NCI-H510A (cell line): ENCODE measurements around the gene TREM2.

Experiments
- DNase-seq: peaks from one replicate; lab custom pipeline; 2025; lab: John Stamatoyannopoulos, UW

The TREM2 gene

GRCh38 chr6:41182069-41183034 lies 19.4 kb upstream of the TREM2 start:
- peak; percentile 66 for DNase-seq

- DNase-seq, result no peak
These were observed 18.6 kb upstream of the TREM2 start for GRCh38 chr6:41181566-41181965.

GRCh38 chr6:41179163-41179562 lies 16.2 kb upstream of the TREM2 start:
- DNase-seq, result no peak

GRCh38 chr6:41177695-41178094 lies 14.8 kb upstream of the TREM2 start:
- DNase-seq, result no peak

GRCh38 chr6:41177287-41177686 lies 14.4 kb upstream of the TREM2 start:
- no peak for DNase-seq

- no peak for DNase-seq
These were observed 13.3 kb upstream of the TREM2 start for GRCh38 chr6:41176189-41176588.

GRCh38 chr6:41175084-41175483 lies 12.2 kb upstream of the TREM2 start:
- DNase-seq, result no peak

GRCh38 chr6:41174610-41175009 lies 11.7 kb upstream of the TREM2 start:
- DNase-seq, result no peak

GRCh38 chr6:41171908-41172307 lies 9.0 kb upstream of the TREM2 start:
- no peak for DNase-seq

- no peak for DNase-seq
These were observed 7.7 kb upstream of the TREM2 start for GRCh38 chr6:41170547-41171160.

- DNase-seq, result no peak
These were observed 4.5 kb upstream of the TREM2 start for GRCh38 chr6:41167173-41167963.

- no peak for DNase-seq
These were observed 1.7 kb upstream of the TREM2 start for GRCh38 chr6:41164551-41165120.

- DNase-seq, result no peak
These were observed 452 bp upstream of the TREM2 start for GRCh38 chr6:41163419-41163717.

GRCh38 chr6:41161851-41162552 lies 914 bp downstream of the TREM2 start:
- DNase-seq, result no peak

GRCh38 chr6:41161380-41161779 lies 1.5 kb downstream of the TREM2 start:
- no peak for DNase-seq

- no peak for DNase-seq
These were observed 2.0 kb downstream of the TREM2 start for GRCh38 chr6:41160933-41161332.

GRCh38 chr6:41159415-41160082 lies 3.4 kb downstream of the TREM2 start:
- peak; percentile 85 for DNase-seq

GRCh38 chr6:41157323-41157722 lies 5.6 kb downstream of the TREM2 start:
- no peak for DNase-seq

- no peak for DNase-seq
These were observed 6.1 kb downstream of the TREM2 start for GRCh38 chr6:41156771-41157170.

GRCh38 chr6:41156001-41156400 lies 6.9 kb downstream of the TREM2 start:
- no peak for DNase-seq

GRCh38 chr6:41155132-41155805 lies 7.6 kb downstream of the TREM2 start:
- DNase-seq, result no peak
